Activated gamma-delta T cell (primary cell): ENCODE measurements around the gene RPS19BP1.

ENCODE experiments used
- DNase-seq: peaks from one replicate; lab custom pipeline; 2025; lab: John Stamatoyannopoulos, UW
- total RNA-seq, 2 donors: gene quantifications; one replicate each; lab custom pipeline; 2026; lab: John Stamatoyannopoulos, UW

RPS19BP1 gene
- total RNA-seq, result 60.5 to 63.1 reads per million in 2 donors

GRCh38 chr22:39532215-39533073, at the start of gene RPS19BP1:
Gene RPS19BP1, minus strand, starts transcription at chr22:39532748. Its CDS starts 10 bp downstream, at chr22:39532738.
- peak; percentile 83 for DNase-seq

- DNase-seq, result no peak
Observed at GRCh38 chr22:39581303-39581702, 48.8 kb upstream of the RPS19BP1 start.

GRCh38 chr22:39580795-39581194, 48.2 kb upstream of the RPS19BP1 start:
- DNase-seq, result no peak

GRCh38 chr22:39580006-39580441, 47.5 kb upstream of the RPS19BP1 start:
- DNase-seq, result no peak

- DNase-seq, result no peak
Observed at GRCh38 chr22:39577900-39578299, 45.4 kb upstream of the RPS19BP1 start.

GRCh38 chr22:39577366-39577765, 44.8 kb upstream of the RPS19BP1 start:
- no peak for DNase-seq

GRCh38 chr22:39576027-39576426, 43.5 kb upstream of the RPS19BP1 start:
- DNase-seq, result no peak

- no peak for DNase-seq
Observed at GRCh38 chr22:39575552-39575825, 42.9 kb upstream of the RPS19BP1 start.

GRCh38 chr22:39574779-39575551, 42.4 kb upstream of the RPS19BP1 start:
- DNase-seq, result no peak

GRCh38 chr22:39571538-39571937, 39.0 kb upstream of the RPS19BP1 start:
- DNase-seq, result no peak

GRCh38 chr22:39570665-39571064, 38.1 kb upstream of the RPS19BP1 start, which contains the start of gene CACNA1I:
Gene CACNA1I, plus strand, starts transcription at chr22:39570753. Its CDS starts 0 bp downstream, at chr22:39570753.
- DNase-seq, result no peak

GRCh38 chr22:39570226-39570625, 37.7 kb upstream of the RPS19BP1 start:
- no peak for DNase-seq

GRCh38 chr22:39569066-39569465, 36.5 kb upstream of the RPS19BP1 start:
- no peak for DNase-seq

- DNase-seq, result no peak
Observed at GRCh38 chr22:39568278-39568981, 35.9 kb upstream of the RPS19BP1 start.

- no peak for DNase-seq
Observed at GRCh38 chr22:39567135-39567946, 34.8 kb upstream of the RPS19BP1 start.

GRCh38 chr22:39565414-39565944, 32.9 kb upstream of the RPS19BP1 start:
- DNase-seq, result no peak

- DNase-seq, result no peak
Observed at GRCh38 chr22:39563571-39564428, 31.3 kb upstream of the RPS19BP1 start.

GRCh38 chr22:39562839-39563489, 30.4 kb upstream of the RPS19BP1 start:
- DNase-seq, result no peak

GRCh38 chr22:39560127-39560526, 27.6 kb upstream of the RPS19BP1 start:
- no peak for DNase-seq
